HEK293T (cell line): ENCODE measurements around the gene KCNJ11.

Experiments used
- CTCF ChIA-PET: fragments of 350-600 bp; formaldehyde crosslinking; extraction: SDS; loops from one replicate; lab custom pipeline; 2021; ENCODE audit warnings: antibody characterized with exemption, inconsistent platforms; lab: Yijun Ruan, JAX
- POLR2A ChIA-PET: fragments of 350-600 bp; formaldehyde crosslinking; extraction: SDS; loops from one replicate; lab custom pipeline; 2020; ENCODE audit warnings: antibody characterized with exemption, inconsistent platforms; lab: Yijun Ruan, JAX
- DNase-seq: peaks from one replicate; pipeline ENCODE4 v3.0.0; 2012; ENCODE audit warnings: mixed read lengths; ENCODE audit errors: extremely low spot score
- ARNT ChIP-seq: fragments of 450-650 bp; IDR thresholded peaks from 2 replicates; pipeline ENCODE4 v1.6.1; 2017; ENCODE audit warnings: mild to moderate bottlenecking
- BHLHE40 ChIP-seq: fragments of 450-650 bp; IDR thresholded peaks from 2 replicates; pipeline ENCODE4 v1.6.1; 2016; ENCODE audit warnings: mild to moderate bottlenecking, moderate library complexity, borderline replicate concordance
- CTBP1 ChIP-seq: fragments of 450-650 bp; IDR thresholded peaks from 2 replicates; pipeline ENCODE4 v1.6.1; 2016; ENCODE audit warnings: borderline replicate concordance
- ELF4 ChIP-seq: fragments of 450-650 bp; IDR thresholded peaks from 2 replicates; pipeline ENCODE4 v1.6.1; 2017; ENCODE audit warnings: antibody characterized with exemption
- FOXA1 ChIP-seq: fragments of 450-650 bp; IDR thresholded peaks from 2 replicates; pipeline ENCODE4 v1.6.1; 2016; ENCODE audit warnings: mild to moderate bottlenecking
- FOXK2 ChIP-seq: fragments of 450-650 bp; IDR thresholded peaks from 2 replicates; pipeline ENCODE4 v1.6.1; 2016; ENCODE audit warnings: mild to moderate bottlenecking
- FOXM1 ChIP-seq: fragments of 450-650 bp; IDR thresholded peaks from 2 replicates; pipeline ENCODE4 v1.6.1; 2017; ENCODE audit warnings: mild to moderate bottlenecking, borderline replicate concordance
- HDGF ChIP-seq: fragments of 450-650 bp; IDR thresholded peaks from 2 replicates; pipeline ENCODE4 v1.6.1; 2017; ENCODE audit warnings: antibody characterized with exemption, borderline replicate concordance
- L3MBTL2 ChIP-seq: fragments of 450-650 bp; conservative IDR thresholded peaks from 2 replicates; pipeline ENCODE4 v1.6.1; 2016; ENCODE audit warnings: mild to moderate bottlenecking
- LEF1 ChIP-seq: fragments of 450-650 bp; IDR thresholded peaks from 2 replicates; pipeline ENCODE4 v1.6.1; 2017; ENCODE audit warnings: mild to moderate bottlenecking, borderline replicate concordance
- NFRKB ChIP-seq: fragments of 450-650 bp; IDR thresholded peaks from 2 replicates; pipeline ENCODE4 v1.6.1; 2016; ENCODE audit warnings: mild to moderate bottlenecking, moderate library complexity
- SP1 ChIP-seq: fragments of 450-650 bp; IDR thresholded peaks from 2 replicates; pipeline ENCODE4 v1.6.1; 2017
- SUZ12 ChIP-seq: fragments of 450-650 bp; IDR thresholded peaks from 2 replicates; pipeline ENCODE4 v1.6.1; 2016; ENCODE audit warnings: mild to moderate bottlenecking
- TARDBP ChIP-seq: fragments of 450-650 bp; IDR thresholded peaks from 2 replicates; pipeline ENCODE4 v1.6.1; 2016
- ZNF384 ChIP-seq: fragments of 450-650 bp; IDR thresholded peaks from 2 replicates; pipeline ENCODE4 v1.6.1; 2016
- TF ChIP-seq, protein P1 (sequence below): fragments of 450-650 bp; IDR thresholded peaks from 2 replicates; pipeline ENCODE4 v1.6.1; 2016

KCNJ11 gene

DNA sequence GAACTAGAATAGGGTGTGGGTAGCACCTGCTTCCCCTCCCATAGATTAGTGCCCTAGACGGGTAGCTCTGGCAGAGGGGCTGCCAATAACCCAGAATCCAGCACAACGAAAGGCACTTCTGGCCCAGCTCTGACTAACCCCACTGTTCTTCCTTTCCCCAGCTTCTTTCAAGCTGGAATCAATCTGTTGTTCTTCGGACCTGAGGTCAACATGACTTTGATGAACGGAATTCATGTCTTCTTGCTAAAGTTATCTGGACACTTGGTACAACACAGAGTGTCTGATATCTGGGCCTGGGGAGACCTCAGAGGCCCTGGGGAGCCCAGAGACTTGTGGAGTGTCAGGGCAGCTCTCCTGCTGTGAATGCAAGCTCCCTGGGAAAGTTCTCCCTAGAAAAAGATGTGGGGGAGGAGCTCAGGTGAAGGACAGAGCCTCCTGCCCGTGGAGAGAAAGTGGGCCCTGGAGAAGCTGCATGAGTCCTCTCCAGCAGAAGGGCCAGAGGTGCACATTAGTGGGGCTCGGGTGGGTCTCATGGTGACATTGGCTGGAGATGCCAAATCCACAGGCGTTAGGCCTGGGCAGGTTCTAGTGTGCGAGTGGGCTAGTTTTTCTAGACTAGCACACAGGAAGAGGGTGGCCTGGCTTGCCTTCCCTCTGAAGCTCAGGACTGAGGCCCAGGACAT lies 6.3 kb downstream of the KCNJ11 start:
- no peak for DNase-seq
- CTCF ChIA-PET, result interaction anchor here (0.6 to 3.9 kb wide), 4 partner anchors 16 to 147 kb away, joined by 4 to 39 read pairs (median 19); no protein-coding TSS in a partner anchor
- POLR2A ChIA-PET, result no interaction called here
- TF ChIP-seq FOXK2, result no peak
- TF ChIP-seq ARNT, result no peak
- TF ChIP-seq LEF1, result no peak
- no peak for TF ChIP-seq ZNF384
- TF ChIP-seq, protein P1, sequence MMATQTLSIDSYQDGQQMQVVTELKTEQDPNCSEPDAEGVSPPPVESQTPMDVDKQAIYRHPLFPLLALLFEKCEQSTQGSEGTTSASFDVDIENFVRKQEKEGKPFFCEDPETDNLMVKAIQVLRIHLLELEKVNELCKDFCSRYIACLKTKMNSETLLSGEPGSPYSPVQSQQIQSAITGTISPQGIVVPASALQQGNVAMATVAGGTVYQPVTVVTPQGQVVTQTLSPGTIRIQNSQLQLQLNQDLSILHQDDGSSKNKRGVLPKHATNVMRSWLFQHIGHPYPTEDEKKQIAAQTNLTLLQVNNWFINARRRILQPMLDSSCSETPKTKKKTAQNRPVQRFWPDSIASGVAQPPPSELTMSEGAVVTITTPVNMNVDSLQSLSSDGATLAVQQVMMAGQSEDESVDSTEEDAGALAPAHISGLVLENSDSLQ, result no peak
- TF ChIP-seq FOXM1, result no peak
- TF ChIP-seq BHLHE40, result no peak
- no peak for TF ChIP-seq SP1
- no peak for TF ChIP-seq L3MBTL2
- TF ChIP-seq HDGF, result no peak
- no peak for TF ChIP-seq FOXA1
- TF ChIP-seq TARDBP, result no peak
- TF ChIP-seq ELF4, result no peak
- no peak for TF ChIP-seq SUZ12
- no peak for TF ChIP-seq NFRKB
- no peak for TF ChIP-seq CTBP1

DNA sequence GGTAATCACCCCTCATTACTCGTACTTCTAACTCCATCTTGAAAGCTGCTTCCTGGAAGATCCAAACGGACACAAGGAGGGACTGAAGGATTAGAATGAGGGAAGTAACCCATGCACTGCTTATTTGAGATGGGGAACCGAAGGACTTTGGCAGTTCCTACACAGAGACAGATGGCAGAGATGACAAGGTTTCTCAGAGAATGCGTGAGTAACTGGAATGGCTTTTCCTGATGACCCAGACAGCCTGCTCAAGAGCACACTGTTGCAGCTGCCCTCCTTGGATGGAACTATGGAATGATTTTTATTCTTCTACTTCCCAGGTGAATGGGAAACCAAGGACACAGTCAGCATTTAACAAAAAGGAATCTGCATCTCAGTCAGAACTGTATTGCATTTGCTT lies 7.3 kb downstream of the KCNJ11 start:
- no peak for DNase-seq
- TF ChIP-seq CTBP1, result no peak
- TF ChIP-seq ELF4, result no peak
- ChIA-PET CTCF (no interaction called here), POLR2A (no interaction called here)

DNA sequence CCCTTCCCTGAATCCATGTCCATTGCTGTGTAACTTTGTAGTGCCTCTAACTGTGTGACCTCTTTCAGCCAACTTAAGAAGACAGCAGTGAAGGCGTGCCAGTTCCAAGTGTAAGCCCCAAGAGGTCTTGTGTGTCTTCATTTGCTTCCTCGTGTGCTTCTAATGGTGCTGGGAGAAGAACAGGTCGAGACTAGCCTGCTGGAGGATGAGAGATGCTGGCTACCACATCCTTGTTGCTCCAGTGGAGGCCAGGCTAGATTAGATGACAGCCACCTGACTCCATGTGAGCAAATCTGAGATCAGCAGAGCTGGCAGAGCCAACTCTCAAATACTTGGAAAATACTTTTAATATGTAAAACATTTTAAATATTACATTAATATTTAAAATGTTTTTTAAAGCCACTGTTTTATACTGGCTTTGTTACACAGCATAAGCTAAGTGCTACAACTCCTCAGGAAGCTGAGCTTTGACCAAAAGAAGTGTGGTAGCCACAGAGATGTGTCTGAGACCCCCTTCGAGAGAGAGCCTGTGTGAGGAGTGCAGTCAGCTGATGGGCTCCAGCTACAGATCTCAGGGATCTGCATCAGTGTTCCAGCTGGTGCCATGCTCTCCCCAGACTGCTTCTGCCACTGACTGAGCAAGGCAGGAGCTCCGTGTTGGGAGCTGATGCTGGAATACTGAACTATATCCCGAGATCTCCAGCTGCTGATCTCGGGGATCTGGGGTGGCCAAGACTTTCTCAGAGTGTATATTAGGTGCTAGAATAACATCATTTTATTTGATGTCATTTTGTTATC lies 8.9 kb downstream of the KCNJ11 start:
- TF ChIP-seq SUZ12, result no peak
- no peak for TF ChIP-seq CTBP1
- no peak for TF ChIP-seq FOXM1
- no peak for TF ChIP-seq FOXA1
- no peak for TF ChIP-seq ZNF384
- TF ChIP-seq, protein P1, result no peak
- TF ChIP-seq HDGF, result no peak
- TF ChIP-seq BHLHE40, result no peak
- ChIA-PET CTCF (interaction anchor here (0.6 to 0.8 kb wide), 2 partner anchors 112 to 149 kb away, joined by 3 to 4 read pairs; no protein-coding TSS in a partner anchor), POLR2A (no interaction called here)
- no peak for DNase-seq

DNA sequence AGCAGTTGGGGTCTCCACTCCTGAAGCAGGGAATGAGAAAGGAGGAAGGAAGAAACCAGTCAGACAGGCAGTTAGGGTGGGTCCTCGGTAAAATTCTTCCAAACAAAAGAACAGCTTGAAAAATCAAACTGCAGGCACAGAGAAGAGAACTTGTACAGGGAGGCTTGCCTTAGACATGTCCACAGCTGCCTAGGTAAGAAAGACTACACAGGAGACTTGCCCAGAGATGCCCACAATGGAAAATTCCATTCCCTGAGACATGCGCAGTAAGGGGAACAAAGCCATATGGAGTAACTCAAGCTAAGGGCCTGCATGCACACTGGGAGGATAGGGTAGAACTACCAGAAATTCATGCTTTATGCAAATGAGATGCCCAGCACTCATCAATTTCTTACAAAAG lies 9.8 kb downstream of the KCNJ11 start:
- ChIA-PET CTCF (no interaction called here), POLR2A (no interaction called here)
- no peak for DNase-seq
- TF ChIP-seq, protein P1, result no peak
- TF ChIP-seq LEF1, result no peak
- no peak for TF ChIP-seq ZNF384
- TF ChIP-seq BHLHE40, result no peak
- no peak for TF ChIP-seq SUZ12
- TF ChIP-seq L3MBTL2, result no peak
- TF ChIP-seq SP1, result no peak
- no peak for TF ChIP-seq FOXK2
- no peak for TF ChIP-seq ELF4
- no peak for TF ChIP-seq ARNT
- TF ChIP-seq NFRKB, result no peak
- no peak for TF ChIP-seq FOXA1
- no peak for TF ChIP-seq HDGF
- TF ChIP-seq FOXM1, result no peak
- TF ChIP-seq TARDBP, result no peak

DNA sequence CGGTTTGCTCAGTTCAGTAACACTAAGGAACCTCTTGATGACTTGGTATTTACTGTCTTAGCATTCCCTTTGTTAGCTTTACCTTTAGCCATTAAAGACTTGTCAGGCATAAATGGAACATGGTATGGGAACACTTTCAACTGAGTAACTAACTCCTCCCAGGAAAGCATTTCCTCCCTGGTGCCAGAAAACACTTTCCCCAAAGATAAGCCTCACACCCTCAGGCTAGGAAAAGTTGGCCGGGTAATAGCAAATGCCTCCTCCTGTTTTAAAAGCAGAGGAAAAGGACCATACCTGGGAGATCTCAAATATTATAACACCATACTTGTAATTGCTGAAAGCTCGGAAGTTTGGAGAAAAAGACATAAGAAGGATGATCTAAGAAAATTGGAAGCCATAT lies 12.0 kb downstream of the KCNJ11 start:
- TF ChIP-seq FOXM1, result no peak
- POLR2A ChIA-PET, result no interaction called here
- no peak for DNase-seq
- CTCF ChIA-PET, result no interaction called here

DNA sequence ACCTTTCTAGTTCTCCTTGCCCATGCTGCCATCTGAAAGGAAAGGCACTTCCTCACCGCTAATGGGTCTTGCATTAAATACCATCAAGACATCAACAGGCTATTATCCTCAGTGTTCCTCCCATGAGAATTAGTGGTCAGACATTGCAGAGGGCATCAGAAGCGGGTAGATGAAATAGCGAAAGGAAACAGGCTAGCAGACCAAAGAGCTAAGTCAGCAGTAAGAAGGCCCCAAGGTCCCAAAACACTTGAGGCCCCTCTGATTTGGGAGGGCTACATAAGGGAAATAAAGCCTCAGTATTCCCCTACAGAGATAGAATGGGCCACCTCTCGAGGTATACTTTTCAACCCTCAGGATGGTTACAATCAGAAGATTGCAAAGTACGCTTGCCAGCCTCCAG lies 12.9 kb downstream of the KCNJ11 start:
- ChIA-PET CTCF (no interaction called here), POLR2A (no interaction called here)
- no peak for DNase-seq
- TF ChIP-seq NFRKB (no peak), SUZ12 (no peak), FOXK2 (no peak), FOXA1 (no peak), ZNF384 (no peak), LEF1 (no peak), L3MBTL2 (no peak), ARNT (no peak), TARDBP (no peak), BHLHE40 (no peak), CTBP1 (no peak), SP1 (no peak), FOXM1 (no peak), HDGF (no peak), ELF4 (no peak)
- TF ChIP-seq, protein P1, result no peak
